ENCODE results near the gene DOK7.
A peak's percentile ranks its signal among the peaks of the same experiment; 100 is the strongest.

The DOK7 gene

GRCh38 chr4:3485011-3485791 lies 22.1 kb downstream of the DOK7 start:
- Histone ChIP-seq H3K27ac (no peak overlapping the region), H3K36me3 (no peaks in the 10 kb centered on the region), H3K4me3 (peak overlapping the region; percentile 56), H3K4me2 (peak overlapping the region; percentile 99), H3K9me3 (no peaks in the 10 kb centered on the region), H3K27me3 (peaks cover 54% of the 10 kb centered on the region), H4K20me1 (peaks cover 59% of the 10 kb centered on the region), H3K4me1 (peaks cover 91% of the 10 kb centered on the region), H3K9ac (no peak overlapping the region)
- no peak for TF ChIP-seq Cebpa-rat (IDR thresholded peaks at IDR 0.05)

GRCh38 chr4:3485886-3486540 lies 22.9 kb downstream of the DOK7 start:
- H3K4me1 ChIP-seq, result peaks cover 83% of the 10 kb centered on the region
- no peaks in the 10 kb centered on the region for H3K36me3 ChIP-seq
- peak overlapping the region; percentile 99 for H3K4me2 ChIP-seq
- H3K4me3 ChIP-seq, result peak overlapping the region; percentile 56
- peaks cover 59% of the 10 kb centered on the region for H4K20me1 ChIP-seq
- H3K9me3 ChIP-seq, result no peaks in the 10 kb centered on the region
- TF ChIP-seq Cebpa-rat (IDR thresholded peaks at IDR 0.05), result no peak
- peaks cover 54% of the 10 kb centered on the region for H3K27me3 ChIP-seq
- no peak overlapping the region for H3K27ac ChIP-seq
- no peak overlapping the region for H3K9ac ChIP-seq

GRCh38 chr4:3486541-3487540 lies 23.7 kb downstream of the DOK7 start:
- Histone ChIP-seq H3K27ac (no peak overlapping the region), H3K36me3 (no peaks in the 10 kb centered on the region), H4K20me1 (peaks cover 59% of the 10 kb centered on the region), H3K4me2 (peak overlapping the region; percentile 99), H3K9me3 (no peaks in the 10 kb centered on the region), H3K4me1 (peaks cover 75% of the 10 kb centered on the region), H3K27me3 (peaks cover 58% of the 10 kb centered on the region), H3K9ac (no peak overlapping the region), H3K4me3 (no peak overlapping the region)
- no peak for TF ChIP-seq Cebpa-rat (IDR thresholded peaks at IDR 0.05)

- H3K27ac ChIP-seq, result no peak overlapping the region
- H3K4me3 ChIP-seq, result no peak overlapping the region
- no peak overlapping the region for H3K9ac ChIP-seq
- TF ChIP-seq Cebpa-rat (IDR thresholded peaks at IDR 0.05), result no peak
- H3K27me3 ChIP-seq, result peaks cover 61% of the 10 kb centered on the region
- no peaks in the 10 kb centered on the region for H3K9me3 ChIP-seq
- no peak overlapping the region for H3K4me2 ChIP-seq
- H3K4me1 ChIP-seq, result peaks cover 67% of the 10 kb centered on the region
- H4K20me1 ChIP-seq, result peaks cover 59% of the 10 kb centered on the region
- no peaks in the 10 kb centered on the region for H3K36me3 ChIP-seq
Observed at GRCh38 chr4:3487861-3488260, 24.8 kb downstream of the DOK7 start.

GRCh38 chr4:3488820-3489219 lies 25.7 kb downstream of the DOK7 start:
- no peaks in the 10 kb centered on the region for H3K36me3 ChIP-seq
- H4K20me1 ChIP-seq, result peaks cover 57% of the 10 kb centered on the region
- H3K9ac ChIP-seq, result no peak overlapping the region
- peak overlapping the region; percentile 70 for H3K4me2 ChIP-seq
- no peak for TF ChIP-seq Cebpa-rat (IDR thresholded peaks at IDR 0.05)
- no peak overlapping the region for H3K4me3 ChIP-seq
- H3K27me3 ChIP-seq, result peaks cover 55% of the 10 kb centered on the region
- peaks cover 67% of the 10 kb centered on the region for H3K4me1 ChIP-seq
- no peaks in the 10 kb centered on the region for H3K9me3 ChIP-seq
- H3K27ac ChIP-seq, result no peak overlapping the region

- H3K27ac ChIP-seq, result no peak overlapping the region
- no peak for TF ChIP-seq Cebpa-rat (IDR thresholded peaks at IDR 0.05)
- no peak overlapping the region for H3K4me3 ChIP-seq
- H3K36me3 ChIP-seq, result no peaks in the 10 kb centered on the region
- peaks cover 53% of the 10 kb centered on the region for H3K27me3 ChIP-seq
- H3K9me3 ChIP-seq, result no peaks in the 10 kb centered on the region
- peak overlapping the region; percentile 70 for H3K4me2 ChIP-seq
- H3K4me1 ChIP-seq, result peaks cover 67% of the 10 kb centered on the region
- no peak overlapping the region for H3K9ac ChIP-seq
- peaks cover 50% of the 10 kb centered on the region for H4K20me1 ChIP-seq
Observed at GRCh38 chr4:3489451-3489962, 26.4 kb downstream of the DOK7 start.

- H3K4me1 ChIP-seq, result peaks cover 61% of the 10 kb centered on the region
- H3K4me3 ChIP-seq, result no peak overlapping the region
- no peak overlapping the region for H3K27ac ChIP-seq
- peaks cover 48% of the 10 kb centered on the region for H4K20me1 ChIP-seq
- H3K4me2 ChIP-seq, result no peak overlapping the region
- no peak for TF ChIP-seq Cebpa-rat (IDR thresholded peaks at IDR 0.05)
- H3K9ac ChIP-seq, result no peak overlapping the region
- H3K27me3 ChIP-seq, result peaks cover 35% of the 10 kb centered on the region; the same call in 1 of the 2 replicates
- H3K9me3 ChIP-seq, result no peaks in the 10 kb centered on the region
- H3K36me3 ChIP-seq, result no peaks in the 10 kb centered on the region
Observed at GRCh38 chr4:3491681-3492405, 28.7 kb downstream of the DOK7 start.

GRCh38 chr4:3492741-3493719 lies 29.9 kb downstream of the DOK7 start:
- Histone ChIP-seq H3K9me3 (no peaks in the 10 kb centered on the region), H3K36me3 (no peaks in the 10 kb centered on the region), H3K4me2 (peak overlapping the region; percentile 53), H3K4me1 (peaks cover 58% of the 10 kb centered on the region), H3K4me3 (no peak overlapping the region), H3K27ac (no peak overlapping the region), H4K20me1 (peaks cover 48% of the 10 kb centered on the region), H3K9ac (no peak overlapping the region), H3K27me3 (peaks cover 27% of the 10 kb centered on the region; the same call in 1 of the 2 replicates)
- no peak for TF ChIP-seq Cebpa-rat (IDR thresholded peaks at IDR 0.05)

Measured in BLaER1 (cell line).